Nephron progenitor cell (in vitro differentiated cells): ENCODE measurements around the gene RCOR1.

Experiments used
- DNase-seq: peaks from one replicate; pipeline ENCODE4 v3.0.0; 2021
- H3K27ac Mint-ChIP-seq: 2 replicates; pipeline ENCODE4 v1.8.0; 2021; ENCODE audit warnings: mild to moderate bottlenecking, moderate library complexity, mixed read lengths
- H3K27me3 Mint-ChIP-seq: 2 replicates; pipeline ENCODE4 v1.8.0; 2021; ENCODE audit warnings: mild to moderate bottlenecking, low read depth, mixed read lengths; ENCODE audit not compliant: poor library complexity
- H3K36me3 Mint-ChIP-seq: 2 replicates; pipeline ENCODE4 v1.8.0; 2021; ENCODE audit warnings: low read depth, mixed read lengths
- H3K4me1 Mint-ChIP-seq: 2 replicates; pipeline ENCODE4 v1.8.0; 2021; ENCODE audit warnings: mixed read lengths
- H3K4me3 Mint-ChIP-seq: 2 replicates; pipeline ENCODE4 v1.8.0; 2021; ENCODE audit warnings: mild to moderate bottlenecking, moderate library complexity, mixed read lengths
- H3K9me3 Mint-ChIP-seq: 2 replicates; pipeline ENCODE4 v1.8.0; 2021; ENCODE audit warnings: mild to moderate bottlenecking, moderate library complexity, mixed read lengths
- CTCF ChIP-seq: fragments of 200-600 bp; sonication (generic); IDR thresholded peaks from 2 replicates; pipeline ENCODE4 v1.5.0; 2021; ENCODE audit warnings: antibody characterized with exemption

The RCOR1 gene

DNA sequence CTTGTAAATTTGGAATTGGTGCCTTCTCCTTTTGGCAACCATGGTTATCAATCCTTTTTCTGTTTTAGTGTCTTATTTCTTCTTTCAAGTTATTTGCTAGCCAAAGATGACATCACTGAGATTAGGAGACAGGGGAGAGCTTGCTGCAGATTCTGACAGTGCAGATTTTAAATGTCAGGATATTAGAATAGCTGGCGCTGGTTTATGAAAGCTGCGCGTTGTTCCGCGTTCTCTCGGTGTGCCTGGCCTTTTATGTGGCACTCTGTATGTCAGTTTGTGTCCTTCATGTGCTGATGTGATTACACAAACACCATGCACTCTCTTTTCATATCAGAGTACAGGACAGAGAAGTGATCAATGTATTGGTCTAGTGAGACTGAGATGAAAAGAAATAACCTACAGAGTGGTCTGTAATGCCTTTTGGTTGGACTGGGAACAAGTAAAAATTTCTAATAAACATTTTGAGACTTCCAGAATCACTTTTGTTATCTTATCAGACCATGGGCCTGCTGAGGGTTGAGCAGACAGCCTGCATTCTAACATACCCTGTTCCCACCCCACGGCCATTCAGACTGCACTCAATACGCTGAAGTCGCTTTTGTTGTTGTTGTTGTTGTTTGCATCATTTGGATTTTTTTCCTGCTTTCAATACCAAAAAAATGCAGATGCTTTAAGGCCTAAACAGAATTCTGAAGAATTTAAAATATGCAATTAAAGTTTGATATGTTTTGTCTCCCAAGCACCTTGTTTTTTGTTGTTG is 135.1 kb downstream of the RCOR1 start:
- Mint-ChIP-seq H3K4me1 (no peaks in the 10 kb centered on the region), H3K36me3 (peaks cover 65% of the 10 kb centered on the region), H3K9me3 (no peaks in the 10 kb centered on the region), H3K27ac (peak overlapping the region; percentile 61), H3K27me3 (peaks cover 4% of the 10 kb centered on the region), H3K4me3 (no peak overlapping the region)
- no peak for TF ChIP-seq CTCF
- DNase-seq: no peak

- Mint-ChIP-seq H3K4me3 (no peak overlapping the region), H3K9me3 (no peaks in the 10 kb centered on the region), H3K27me3 (peaks cover 4% of the 10 kb centered on the region), H3K4me1 (no peaks in the 10 kb centered on the region), H3K27ac (peak overlapping the region; percentile 27), H3K36me3 (peaks cover 56% of the 10 kb centered on the region)
- no peak for DNase-seq
- no peak for TF ChIP-seq CTCF
Observed at GRCh38 chr14:102728501-102728900, 136.1 kb downstream of the RCOR1 start.

DNA sequence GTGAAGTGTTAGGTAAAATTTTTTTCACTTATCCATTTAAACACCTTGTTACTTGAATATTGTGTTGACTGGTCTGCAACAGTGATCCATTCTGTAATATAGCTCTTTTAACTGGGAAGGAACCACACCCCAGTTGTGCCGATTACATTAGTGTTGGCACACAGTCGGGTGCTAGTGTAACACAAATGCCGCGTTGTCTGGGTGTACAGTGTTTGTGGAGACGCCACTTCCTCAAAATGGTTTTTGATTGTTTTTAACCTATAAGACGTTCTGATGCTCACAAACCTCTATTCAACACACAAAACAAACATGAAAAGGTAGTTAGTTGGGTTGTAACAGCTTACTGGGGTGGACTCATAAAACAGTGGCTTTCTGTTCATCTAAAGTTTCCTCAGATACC is 136.8 kb downstream of the RCOR1 start:
- Mint-ChIP-seq H3K9me3 (no peaks in the 10 kb centered on the region), H3K4me3 (no peak overlapping the region), H3K27me3 (peaks cover 4% of the 10 kb centered on the region), H3K4me1 (peaks cover under 1% of the 10 kb centered on the region), H3K36me3 (peaks cover 50% of the 10 kb centered on the region), H3K27ac (peak overlapping the region; percentile 21)
- no peak for DNase-seq
- TF ChIP-seq CTCF: no peak

DNA sequence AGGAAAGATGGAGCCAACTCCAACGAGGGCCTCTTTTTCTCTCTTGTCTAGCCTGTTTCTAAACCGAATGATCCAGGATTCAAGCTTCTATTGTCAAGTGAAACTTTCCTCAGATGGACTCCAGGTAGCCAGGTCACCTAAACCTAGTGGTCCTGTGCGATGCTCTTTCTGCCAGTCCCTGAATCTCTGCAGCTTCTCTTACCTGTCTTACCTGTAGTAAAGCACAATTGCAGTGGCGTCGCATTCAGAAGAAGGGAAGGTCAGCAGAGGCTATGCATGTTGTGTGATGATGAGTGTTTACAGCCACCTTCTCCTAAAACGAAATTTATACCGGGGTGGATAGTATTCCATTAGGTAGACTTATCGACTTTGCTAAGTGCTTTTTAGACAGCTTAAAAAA is 137.4 kb downstream of the RCOR1 start:
- peaks cover 4% of the 10 kb centered on the region for H3K27me3 Mint-ChIP-seq
- peaks cover 50% of the 10 kb centered on the region for H3K36me3 Mint-ChIP-seq
- H3K4me1 Mint-ChIP-seq: peaks cover 5% of the 10 kb centered on the region
- TF ChIP-seq CTCF: no peak
- no peak for DNase-seq
- no peak overlapping the region for H3K27ac Mint-ChIP-seq
- H3K4me3 Mint-ChIP-seq: no peak overlapping the region
- no peaks in the 10 kb centered on the region for H3K9me3 Mint-ChIP-seq

DNA sequence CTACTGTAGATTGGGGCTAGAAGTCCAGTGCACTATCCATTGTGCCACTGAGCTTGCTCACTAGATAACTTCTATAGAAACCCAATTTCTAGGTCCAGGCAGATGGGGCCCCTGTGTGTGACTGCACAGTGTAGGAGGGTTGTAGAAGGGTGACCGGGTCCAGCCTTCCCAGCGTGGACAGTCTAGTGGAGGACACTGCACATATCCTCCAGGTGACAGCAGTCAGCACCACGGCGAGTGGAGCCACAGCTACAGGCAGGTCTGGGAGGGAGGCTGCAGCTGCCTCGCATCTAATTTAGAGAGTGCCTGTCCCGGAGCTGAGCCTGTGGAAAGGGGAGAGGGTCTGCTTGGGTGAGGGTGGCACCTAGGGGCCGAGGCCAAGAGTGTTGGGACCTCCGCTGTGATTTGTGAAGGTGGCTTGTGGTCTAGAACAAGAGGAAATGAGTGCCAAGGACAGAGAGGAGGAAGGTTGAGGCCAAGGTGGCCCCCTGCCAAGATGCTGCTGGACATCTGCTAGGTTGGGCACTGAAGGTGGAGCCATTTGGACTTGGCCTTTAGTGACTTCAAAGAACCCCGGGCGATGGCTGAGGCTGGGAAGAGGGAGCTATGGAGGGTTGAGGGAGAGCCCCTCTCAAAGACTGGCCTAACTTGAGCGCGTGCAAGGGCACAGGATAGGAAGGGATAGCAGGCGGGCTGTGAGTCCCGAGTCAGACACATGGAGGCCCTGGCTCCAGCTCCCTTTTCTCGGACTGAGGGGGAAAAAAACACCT is 138.8 kb downstream of the RCOR1 start:
- peaks cover 5% of the 10 kb centered on the region for H3K4me1 Mint-ChIP-seq
- H3K9me3 Mint-ChIP-seq: no peaks in the 10 kb centered on the region
- peaks cover 4% of the 10 kb centered on the region for H3K27me3 Mint-ChIP-seq
- H3K36me3 Mint-ChIP-seq: peaks cover 40% of the 10 kb centered on the region
- DNase-seq: no peak
- no peak overlapping the region for H3K4me3 Mint-ChIP-seq
- TF ChIP-seq CTCF: no peak
- H3K27ac Mint-ChIP-seq: no peak overlapping the region
